Astrocyte (in vitro differentiated cells and primary cell): ENCODE data around the gene CNTNAP2. TPM values are rescaled to one million over a fixed set of nuclear protein-coding genes. Genes with fewer than 3 reads are reported as not detected.

Experiments
- DNase-seq: peaks from one replicate; pipeline ENCODE4 v3.0.0-alpha.2; 2010; ENCODE audit warnings: low read depth
- FAIRE-seq: peaks from 2 replicates; lab custom pipeline; 2011; peaks lifted over from hg19 to GRCh38; lab: Jason Lieb, UNC
- H2AFZ ChIP-seq: 2 replicates; pipeline ENCODE4 v1.6.0; 2012; ENCODE audit warnings: low read depth, low read length, inconsistent platforms
- H3K27ac ChIP-seq: 2 replicates; pipeline ENCODE4 v1.5.1; 2011; ENCODE audit warnings: low read depth, low read length, inconsistent platforms
- H3K27me3 ChIP-seq: 2 replicates; pipeline ENCODE4 v1.6.0; 2011; ENCODE audit warnings: low read length, inconsistent platforms; ENCODE audit not compliant: insufficient read depth
- H3K36me3 ChIP-seq: 2 replicates; pipeline ENCODE4 v1.5.1; 2011; ENCODE audit warnings: low read length, inconsistent platforms; ENCODE audit not compliant: insufficient read depth
- H3K4me1 ChIP-seq: 2 replicates; pipeline ENCODE4 v1.5.1; 2011; ENCODE audit warnings: low read length, inconsistent platforms; ENCODE audit not compliant: insufficient read depth
- H3K4me2 ChIP-seq: 2 replicates; pipeline ENCODE4 v1.6.0; 2012; ENCODE audit warnings: low read length, inconsistent platforms
- H3K4me3 ChIP-seq: 2 replicates; pipeline ENCODE4 v1.5.1; 2011; ENCODE audit warnings: low read depth, mild to moderate bottlenecking, low read length, inconsistent platforms; ENCODE audit not compliant: insufficient read depth
- H3K79me2 ChIP-seq: 2 replicates; pipeline ENCODE4 v1.6.0; 2012; ENCODE audit warnings: mild to moderate bottlenecking, low read length, inconsistent platforms; ENCODE audit not compliant: insufficient read depth
- H3K9ac ChIP-seq: 2 replicates; pipeline ENCODE4 v1.6.0; 2012; ENCODE audit warnings: mild to moderate bottlenecking, low read length, inconsistent platforms
- H3K9me3 ChIP-seq: 2 replicates; pipeline ENCODE4 v1.5.1; 2012; ENCODE audit warnings: low read depth, mild to moderate bottlenecking, low read length, inconsistent platforms; ENCODE audit not compliant: insufficient read depth
- H4K20me1 ChIP-seq: 2 replicates; pipeline ENCODE4 v1.6.0; 2012; ENCODE audit warnings: low read length, inconsistent platforms; ENCODE audit not compliant: insufficient read depth
- H3K27ac Mint-ChIP-seq: one replicate; pipeline ENCODE4 v1.8.0; 2021; ENCODE audit warnings: mild to moderate bottlenecking, mixed read lengths; ENCODE audit not compliant: unreplicated experiment
- H3K27me3 Mint-ChIP-seq: one replicate; pipeline ENCODE4 v1.8.0; 2021; ENCODE audit warnings: low read depth, mixed read lengths; ENCODE audit not compliant: unreplicated experiment
- H3K36me3 Mint-ChIP-seq: one replicate; pipeline ENCODE4 v1.8.0; 2021; ENCODE audit warnings: low read depth, mixed read lengths; ENCODE audit not compliant: unreplicated experiment
- H3K4me1 Mint-ChIP-seq: one replicate; pipeline ENCODE4 v1.8.0; 2021; ENCODE audit warnings: low read depth, mixed read lengths; ENCODE audit not compliant: unreplicated experiment
- H3K4me3 Mint-ChIP-seq: one replicate; pipeline ENCODE4 v1.8.0; 2021; ENCODE audit warnings: mild to moderate bottlenecking, moderate library complexity, mixed read lengths; ENCODE audit not compliant: unreplicated experiment
- H3K9me3 Mint-ChIP-seq: one replicate; pipeline ENCODE4 v1.8.0; 2021; ENCODE audit warnings: mild to moderate bottlenecking, mixed read lengths; ENCODE audit not compliant: unreplicated experiment
- EZH2 ChIP-seq: IDR thresholded peaks from 2 replicates; pipeline ENCODE4 v1.6.1; 2012; ENCODE audit warnings: mild to moderate bottlenecking, low read length, inconsistent platforms; ENCODE audit not compliant: insufficient read depth
- total RNA-seq: library from RNA; stranded (reverse); gene quantifications from 2 replicates; pipeline ENCODE4 v1.2.1, GENCODE V29; 2021
- TF ChIP-seq, protein P1 (sequence below): IDR thresholded peaks from 2 replicates; pipeline ENCODE4 v1.5.1; 2011; ENCODE audit warnings: low read depth, mild to moderate bottlenecking, inconsistent platforms, low read length, moderate library complexity; ENCODE audit not compliant: insufficient read depth

CNTNAP2 gene
- total RNA-seq, 1 donor from 2014 or later, result 20.0 TPM

DNA sequence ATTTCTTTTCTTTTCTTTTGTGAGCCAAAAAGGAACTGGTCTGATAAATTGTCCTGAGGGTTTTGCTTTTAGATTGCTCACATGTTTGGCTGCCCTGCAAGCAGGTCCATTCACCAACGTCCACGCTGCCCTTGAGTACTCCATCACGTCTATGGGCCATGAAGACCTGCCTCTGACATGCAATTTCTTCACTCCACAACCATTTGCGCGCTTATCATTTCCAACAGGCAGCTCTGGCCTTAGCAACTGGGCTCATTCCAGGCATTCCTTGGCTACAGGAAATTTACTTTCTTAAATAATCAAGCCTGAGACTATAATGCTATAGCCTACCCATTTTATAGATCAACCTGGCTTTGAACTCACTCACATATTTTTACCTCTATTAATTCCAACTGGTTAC lies 2065.7 kb downstream of the CNTNAP2 start:
- Mint-ChIP-seq H3K4me1 (peaks cover 3% of the 10 kb centered on the region), H3K9me3 (no peaks in the 10 kb centered on the region), H3K4me3 (no peak overlapping the region), H3K27me3 (no peaks in the 10 kb centered on the region), H3K36me3 (no peaks in the 10 kb centered on the region), H3K27ac (no peak overlapping the region)
- Histone ChIP-seq H3K9ac (no peak overlapping the region), H3K79me2 (no peaks in the 10 kb centered on the region), H3K36me3 (no peaks in the 10 kb centered on the region), H3K4me2 (no peak overlapping the region), H3K27ac (no peak overlapping the region), H3K4me3 (no peak overlapping the region), H3K4me1 (no peaks in the 10 kb centered on the region), H2AFZ (no peak overlapping the region), H4K20me1 (no peaks in the 10 kb centered on the region), H3K9me3 (peaks cover 4% of the 10 kb centered on the region), H3K27me3 (no peaks in the 10 kb centered on the region)
- TF ChIP-seq, protein P1, sequence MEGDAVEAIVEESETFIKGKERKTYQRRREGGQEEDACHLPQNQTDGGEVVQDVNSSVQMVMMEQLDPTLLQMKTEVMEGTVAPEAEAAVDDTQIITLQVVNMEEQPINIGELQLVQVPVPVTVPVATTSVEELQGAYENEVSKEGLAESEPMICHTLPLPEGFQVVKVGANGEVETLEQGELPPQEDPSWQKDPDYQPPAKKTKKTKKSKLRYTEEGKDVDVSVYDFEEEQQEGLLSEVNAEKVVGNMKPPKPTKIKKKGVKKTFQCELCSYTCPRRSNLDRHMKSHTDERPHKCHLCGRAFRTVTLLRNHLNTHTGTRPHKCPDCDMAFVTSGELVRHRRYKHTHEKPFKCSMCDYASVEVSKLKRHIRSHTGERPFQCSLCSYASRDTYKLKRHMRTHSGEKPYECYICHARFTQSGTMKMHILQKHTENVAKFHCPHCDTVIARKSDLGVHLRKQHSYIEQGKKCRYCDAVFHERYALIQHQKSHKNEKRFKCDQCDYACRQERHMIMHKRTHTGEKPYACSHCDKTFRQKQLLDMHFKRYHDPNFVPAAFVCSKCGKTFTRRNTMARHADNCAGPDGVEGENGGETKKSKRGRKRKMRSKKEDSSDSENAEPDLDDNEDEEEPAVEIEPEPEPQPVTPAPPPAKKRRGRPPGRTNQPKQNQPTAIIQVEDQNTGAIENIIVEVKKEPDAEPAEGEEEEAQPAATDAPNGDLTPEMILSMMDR, result no peak
- TF ChIP-seq EZH2, result no peak
- no peak for FAIRE-seq
- no peak for DNase-seq

DNA sequence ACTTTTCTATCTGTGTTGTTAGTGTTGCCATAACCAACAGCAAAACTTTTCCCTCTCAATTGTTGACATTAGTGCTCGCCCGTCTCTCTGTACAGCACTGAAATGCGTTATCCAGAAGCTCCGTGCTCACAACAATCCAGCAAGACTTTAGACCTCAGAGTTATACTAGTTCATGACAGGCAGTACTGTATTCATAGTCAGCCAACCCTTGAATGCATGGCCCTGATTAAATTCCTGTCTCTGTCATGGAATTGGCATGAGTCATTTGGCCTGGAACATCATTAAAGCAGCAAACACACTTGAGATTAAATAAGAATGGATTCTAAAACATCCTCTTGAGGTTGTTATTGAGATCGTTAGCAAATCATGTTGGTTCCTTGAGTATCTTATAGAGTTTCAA lies 2068.4 kb downstream of the CNTNAP2 start:
- Histone ChIP-seq H3K36me3 (no peaks in the 10 kb centered on the region), H3K4me2 (peak overlapping the region; percentile 31), H3K4me1 (no peaks in the 10 kb centered on the region), H3K79me2 (no peaks in the 10 kb centered on the region), H2AFZ (no peak overlapping the region), H3K4me3 (no peak overlapping the region), H3K9ac (no peak overlapping the region), H3K9me3 (peaks cover 4% of the 10 kb centered on the region), H3K27ac (no peak overlapping the region), H4K20me1 (no peaks in the 10 kb centered on the region), H3K27me3 (no peaks in the 10 kb centered on the region)
- FAIRE-seq, result no peak
- Mint-ChIP-seq H3K27me3 (peaks cover 2% of the 10 kb centered on the region), H3K4me3 (no peak overlapping the region), H3K36me3 (no peaks in the 10 kb centered on the region), H3K27ac (no peak overlapping the region), H3K4me1 (peaks cover 3% of the 10 kb centered on the region), H3K9me3 (no peaks in the 10 kb centered on the region)
- DNase-seq, result no peak
- TF ChIP-seq, protein P1, result no peak
- TF ChIP-seq EZH2, result no peak

GRCh38 chr7:148187471-148187870 lies 2070.9 kb downstream of the CNTNAP2 start:
- Mint-ChIP-seq H3K36me3 (no peaks in the 10 kb centered on the region), H3K4me1 (peaks cover 3% of the 10 kb centered on the region), H3K27me3 (peaks cover 6% of the 10 kb centered on the region), H3K9me3 (no peaks in the 10 kb centered on the region), H3K4me3 (no peak overlapping the region), H3K27ac (no peak overlapping the region)
- peaks cover 4% of the 10 kb centered on the region for H3K9me3 ChIP-seq
- DNase-seq (no peak), FAIRE-seq (no peak)
- no peak overlapping the region for H3K27ac ChIP-seq
- no peaks in the 10 kb centered on the region for H4K20me1 ChIP-seq
- no peaks in the 10 kb centered on the region for H3K36me3 ChIP-seq
- TF ChIP-seq EZH2, result no peak
- TF ChIP-seq, protein P1, result no peak
- H3K4me3 ChIP-seq, result no peak overlapping the region
- no peaks in the 10 kb centered on the region for H3K79me2 ChIP-seq
- H3K4me1 ChIP-seq, result no peaks in the 10 kb centered on the region
- H3K27me3 ChIP-seq, result no peaks in the 10 kb centered on the region
- no peak overlapping the region for H3K4me2 ChIP-seq
- no peak overlapping the region for H2AFZ ChIP-seq
- no peak overlapping the region for H3K9ac ChIP-seq
